ENCODE measurements around the gene EPHB1.

The EPHB1 gene

DNA sequence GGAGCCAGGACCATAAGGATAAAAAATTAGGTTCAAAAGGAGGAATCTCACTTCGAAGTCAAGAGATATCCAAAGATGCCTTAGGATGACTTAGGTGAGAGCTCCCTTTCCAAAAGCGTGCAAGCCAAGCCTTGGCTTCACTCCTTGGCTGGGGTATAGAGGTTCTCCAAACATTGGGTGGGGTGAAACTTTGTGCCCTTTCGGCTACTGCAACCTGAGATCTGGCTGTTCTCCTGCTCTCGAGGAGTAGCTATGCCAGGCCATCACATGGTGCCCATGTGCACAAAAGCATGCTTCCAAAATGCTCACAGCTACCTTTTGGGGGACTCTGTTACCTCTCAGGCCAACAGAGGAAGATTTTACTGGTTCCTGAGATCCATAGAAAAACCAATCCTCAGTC lies 373.8 kb downstream of the EPHB1 start:
- H3K4me3 ChIP-seq (ENCODE audit: low read depth, low read length), result no peak overlapping the region
- in situ Hi-C loops (cut with HindIII; ENCODE audit: low sequenced_read_pairs), result no loop called here
- TF ChIP-seq, protein P1, sequence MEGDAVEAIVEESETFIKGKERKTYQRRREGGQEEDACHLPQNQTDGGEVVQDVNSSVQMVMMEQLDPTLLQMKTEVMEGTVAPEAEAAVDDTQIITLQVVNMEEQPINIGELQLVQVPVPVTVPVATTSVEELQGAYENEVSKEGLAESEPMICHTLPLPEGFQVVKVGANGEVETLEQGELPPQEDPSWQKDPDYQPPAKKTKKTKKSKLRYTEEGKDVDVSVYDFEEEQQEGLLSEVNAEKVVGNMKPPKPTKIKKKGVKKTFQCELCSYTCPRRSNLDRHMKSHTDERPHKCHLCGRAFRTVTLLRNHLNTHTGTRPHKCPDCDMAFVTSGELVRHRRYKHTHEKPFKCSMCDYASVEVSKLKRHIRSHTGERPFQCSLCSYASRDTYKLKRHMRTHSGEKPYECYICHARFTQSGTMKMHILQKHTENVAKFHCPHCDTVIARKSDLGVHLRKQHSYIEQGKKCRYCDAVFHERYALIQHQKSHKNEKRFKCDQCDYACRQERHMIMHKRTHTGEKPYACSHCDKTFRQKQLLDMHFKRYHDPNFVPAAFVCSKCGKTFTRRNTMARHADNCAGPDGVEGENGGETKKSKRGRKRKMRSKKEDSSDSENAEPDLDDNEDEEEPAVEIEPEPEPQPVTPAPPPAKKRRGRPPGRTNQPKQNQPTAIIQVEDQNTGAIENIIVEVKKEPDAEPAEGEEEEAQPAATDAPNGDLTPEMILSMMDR (IDR thresholded peaks at IDR 0.05; ENCODE audit: low read depth, low read length), result no peak
- no peak for DNase-seq (ENCODE audit: low read depth, low spot score)

DNA sequence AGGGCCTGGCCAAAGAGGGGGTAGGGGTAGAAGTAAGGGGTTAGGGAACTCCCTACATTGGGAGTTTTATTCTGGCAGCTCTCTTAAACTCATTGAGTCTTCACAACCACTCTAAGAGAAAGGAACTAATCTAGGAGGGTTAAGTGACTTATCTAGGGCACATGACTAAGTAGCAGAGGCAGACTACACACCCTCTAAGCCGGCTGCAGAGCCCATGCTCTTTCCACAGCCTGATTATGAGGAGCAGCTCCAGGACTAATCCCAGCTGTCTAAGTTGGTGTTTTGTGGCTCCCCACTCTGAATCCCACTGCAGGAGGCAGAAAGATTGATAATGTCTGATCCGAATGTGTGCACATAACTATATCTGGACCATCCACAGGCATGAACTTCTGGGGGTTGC lies 374.6 kb downstream of the EPHB1 start:
- no peak for DNase-seq (ENCODE audit: low read depth, low spot score)
- TF ChIP-seq, protein P1 (IDR thresholded peaks at IDR 0.05; ENCODE audit: low read depth, low read length), result no peak

DNA sequence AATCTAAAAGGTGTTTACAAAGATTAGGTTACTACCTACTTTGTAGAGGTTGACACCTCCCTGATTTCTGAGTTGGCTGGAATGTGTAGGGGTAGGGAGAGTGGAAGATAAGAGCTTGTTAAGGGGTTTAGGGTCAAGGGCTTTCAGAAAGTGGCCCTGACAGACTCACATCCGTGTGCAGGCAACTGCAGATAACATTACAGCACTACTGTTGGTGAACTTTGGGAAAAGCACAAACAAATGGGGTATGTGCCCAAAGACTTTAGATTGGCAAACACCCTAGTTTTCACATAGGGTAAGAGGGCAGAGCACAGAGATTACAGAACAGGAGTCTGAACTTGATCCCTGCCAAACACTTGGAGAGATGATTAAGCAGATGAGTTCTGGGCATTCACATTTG lies 375.7 kb downstream of the EPHB1 start:
- H3K4me3 ChIP-seq (ENCODE audit: low read depth, low read length), result no peak overlapping the region
- in situ Hi-C loops (cut with HindIII; ENCODE audit: low sequenced_read_pairs), result no loop called here
- DNase-seq (ENCODE audit: low read depth, low spot score), result no peak
- TF ChIP-seq, protein P1 (IDR thresholded peaks at IDR 0.05; ENCODE audit: low read depth, low read length), result no peak

More for the DNA sequence above, 374.6 kb downstream of the EPHB1 start:
- H3K4me3 ChIP-seq (ENCODE audit: low read depth, low read length), result no peak overlapping the region
- in situ Hi-C loops (cut with HindIII; ENCODE audit: low sequenced_read_pairs), result no loop called here

DNA sequence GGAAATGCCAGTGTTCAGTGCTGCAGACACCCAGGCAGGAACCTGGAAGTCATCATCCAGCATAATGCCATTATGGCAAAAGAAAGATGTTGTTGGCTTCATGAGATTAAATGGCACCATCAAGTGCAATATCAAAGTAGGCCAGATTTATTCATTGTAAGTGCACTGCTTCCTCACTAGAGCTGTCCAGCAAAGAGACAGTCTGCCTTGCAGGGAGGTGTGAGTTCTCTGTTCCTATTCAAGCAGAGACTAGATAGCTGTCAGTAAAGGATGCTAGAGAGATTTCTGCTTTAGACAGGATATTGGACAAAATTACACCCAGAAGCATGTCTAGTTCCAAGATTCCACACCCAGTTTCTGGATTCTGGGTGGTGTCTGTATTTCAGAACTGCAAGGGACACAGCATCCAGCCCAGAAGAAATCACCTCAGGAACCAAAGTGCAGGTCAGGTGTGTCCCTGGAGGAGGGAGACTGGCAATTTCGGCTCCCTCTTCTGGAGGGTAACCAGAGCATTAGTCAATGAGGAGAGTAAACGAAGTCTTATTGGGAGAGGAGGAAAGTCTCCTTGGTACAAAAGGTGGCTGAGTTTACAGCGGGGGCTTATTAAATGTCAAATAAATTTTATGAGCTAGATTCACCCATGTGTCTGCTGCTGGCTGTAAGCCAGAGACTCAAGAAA lies 377.3 kb downstream of the EPHB1 start:
- in situ Hi-C loops (cut with HindIII; ENCODE audit: low sequenced_read_pairs), result no loop called here
- no peak for DNase-seq (ENCODE audit: low read depth, low spot score)
- H3K4me3 ChIP-seq (ENCODE audit: low read depth, low read length), result no peak overlapping the region
- TF ChIP-seq, protein P1 (IDR thresholded peaks at IDR 0.05; ENCODE audit: low read depth, low read length), result no peak

DNA sequence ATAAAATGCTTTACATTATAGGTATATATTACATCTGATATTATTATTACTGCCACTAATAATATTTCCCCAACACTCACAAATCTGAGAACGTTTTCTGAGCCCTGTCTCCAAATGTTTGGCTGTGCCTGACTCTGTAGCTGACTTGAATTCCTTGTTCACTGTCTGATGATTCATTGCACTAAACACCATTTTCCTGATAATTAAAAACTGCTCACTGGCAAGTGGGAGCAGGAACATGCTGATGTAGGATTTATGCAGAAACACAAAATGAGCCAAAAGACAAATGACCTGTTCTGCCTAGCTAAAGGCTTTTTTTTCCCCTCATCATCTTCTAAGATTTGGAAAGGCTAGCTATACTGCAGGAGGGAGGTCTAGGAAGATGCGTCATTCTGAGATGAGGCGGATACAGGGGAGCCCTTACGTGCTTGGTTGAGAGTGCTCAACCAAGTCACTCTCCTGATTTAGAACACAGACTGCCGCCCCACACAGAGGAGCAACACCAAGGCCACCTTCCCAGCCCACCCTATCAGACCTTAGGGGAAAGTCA lies 380.7 kb downstream of the EPHB1 start:
- no peak overlapping the region for H3K4me3 ChIP-seq (ENCODE audit: low read depth, low read length)
- DNase-seq (ENCODE audit: low read depth, low spot score), result no peak
- in situ Hi-C loops (cut with HindIII; ENCODE audit: low sequenced_read_pairs), result no loop called here
- TF ChIP-seq, protein P1 (IDR thresholded peaks at IDR 0.05; ENCODE audit: low read depth, low read length), result no peak

DNA sequence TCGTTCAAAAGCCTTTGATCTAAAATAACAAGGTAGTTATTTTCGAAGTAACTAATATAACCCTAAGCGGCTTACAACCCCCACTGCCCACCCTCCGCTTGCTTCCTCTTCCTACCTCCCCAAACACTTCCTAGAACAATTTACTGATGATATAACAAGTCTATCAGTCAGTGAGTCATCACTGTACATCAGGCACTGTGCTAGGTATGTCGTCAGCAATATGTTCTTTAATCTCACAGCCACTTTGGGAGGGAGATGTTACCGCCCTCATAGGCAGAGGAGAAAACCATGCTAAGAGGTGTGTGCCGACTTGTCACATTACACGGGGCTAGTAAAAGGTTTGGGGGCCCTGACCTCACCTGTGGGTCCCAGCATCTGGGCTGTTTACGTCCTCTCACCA lies 381.8 kb downstream of the EPHB1 start:
- no peak overlapping the region for H3K4me3 ChIP-seq (ENCODE audit: low read depth, low read length)
- in situ Hi-C loops (cut with HindIII; ENCODE audit: low sequenced_read_pairs), result no loop called here
- TF ChIP-seq, protein P1 (IDR thresholded peaks at IDR 0.05; ENCODE audit: low read depth, low read length), result no peak
- DNase-seq (ENCODE audit: low read depth, low spot score), result no peak

Data from astrocyte of the spinal cord (primary cell).